K562 (cell line): ENCODE data around the gene GAL. TPM values are rescaled to one million over a fixed set of nuclear protein-coding genes. Genes with fewer than 3 reads are reported as not detected.

Experiments
- CTBP1 ChIP-seq: fragments of 450-650 bp; IDR thresholded peaks from 2 replicates; pipeline ENCODE4 v1.6.1; 2016; ENCODE audit warnings: borderline replicate concordance
- EP400 ChIP-seq: fragments of 450-650 bp; IDR thresholded peaks from 2 replicates; pipeline ENCODE4 v1.6.1; 2017; ENCODE audit warnings: antibody characterized with exemption, mild to moderate bottlenecking, moderate library complexity
- L3MBTL2 ChIP-seq: fragments of 450-650 bp; IDR thresholded peaks from 2 replicates; pipeline ENCODE4 v1.6.1; 2016; ENCODE audit warnings: mild to moderate bottlenecking, moderate library complexity
- NR3C1 ChIP-seq: sonication (generic); formaldehyde crosslinking; IDR thresholded peaks from 2 replicates; pipeline ENCODE4 v1.8.1; 2022; ENCODE audit warnings: missing genetic modification reagents
- TBP ChIP-seq: optimal IDR thresholded peaks from 2 replicates; pipeline ENCODE3; 2011; ENCODE audit warnings: low read depth, low read length, improper control_type of control experiment
- ZBTB40 ChIP-seq, 2 experiments: fragments of 450-650 bp in 1 of 2; sonication (generic) in 1 of 2; formaldehyde crosslinking in 1 of 2; IDR thresholded peaks; 2 replicates each; pipeline versions ENCODE4 v1.7.1 to v1.9.0; 2016 to 2022; ENCODE audit warnings: inconsistent platforms in 1 of 2, mild to moderate bottlenecking in 1 of 2, missing genetic modification reagents in 1 of 2
- polyA plus RNA-seq, 8 experiments: library from polyadenylated mRNA; depleted of rRNA in 4 of 8; stranded (reverse) in 5 of 8; unstranded in 3 of 8; fragments of >200 nt; fragmentation: Nextera tagmentation in 2 of 8; fragmentation: Illumina TruSeq in 1 of 8; extraction: Ambion mirVana in 2 of 8; extraction: Trizol in 1 of 8; gene quantifications; 2 replicates each; pipeline versions ENCODE4 v1.2.1 to v1.2.3, GENCODE V29; 2011 to 2014; ENCODE audit warnings: inconsistent platforms in 1 of 8, missing spikeins in 1 of 8
- total RNA-seq, 7 experiments: library from RNA; depleted of rRNA in 6 of 7; stranded (reverse); fragments of >200 nt in 6 of 7; fragmentation: Illumina TruSeq in 2 of 7; extraction: Trizol in 2 of 7; gene quantifications; 2 replicates each; pipeline versions ENCODE4 v1.2.1 to v1.2.3, GENCODE V29; 2011 to 2021; ENCODE audit warnings: low replicate concordance in 1 of 7
- TF ChIP-seq, protein P1 (sequence below), 3 experiments: IDR thresholded peaks in 2 of 3; conservative IDR thresholded peaks in 1 of 3; 2 replicates each; pipeline ENCODE4 v1.5.1; 2011 to 2012; ENCODE audit warnings: low read length in 3 of 3, mild to moderate bottlenecking in 3 of 3, control low read depth in 2 of 3, improper control_type of control experiment in 1 of 3, inconsistent platforms in 1 of 3, low read depth in 1 of 3, mixed read lengths in 1 of 3, moderate library complexity in 1 of 3; ENCODE audit not compliant: insufficient read depth in 2 of 3
- TF ChIP-seq, protein P2 (sequence below): sonication (generic); formaldehyde crosslinking; IDR thresholded peaks from 2 replicates; pipeline ENCODE4 v1.9.0; 2022; ENCODE audit warnings: mild to moderate bottlenecking, missing genetic modification reagents
- TF ChIP-seq, protein P3 (sequence below): fragments of 200-800 bp; sonication (Bioruptor generic); IDR thresholded peaks from 2 replicates; pipeline ENCODE4 v1.6.1; 2017; ENCODE audit warnings: missing genetic modification characterization, missing compliant biosample characterization
- TF ChIP-seq, protein P4 (sequence below): fragments of 450-650 bp; IDR thresholded peaks from one replicate; pipeline ENCODE4 v1.6.1; 2018; ENCODE audit warnings: mild to moderate bottlenecking, moderate library complexity; ENCODE audit not compliant: partially characterized antibody
- TF ChIP-seq, protein P5 (sequence below), 2 experiments: fragments of 250-450 bp in 1 of 2; fragments of 450-650 bp in 1 of 2; sonication (Bioruptor Pico) in 1 of 2; IDR thresholded peaks; 2 replicates each; pipeline versions ENCODE4 v1.6.1 to v1.8.0; 2016 to 2021; ENCODE audit warnings: mild to moderate bottlenecking in 2 of 2, moderate library complexity in 2 of 2, missing compliant biosample characterization in 1 of 2, missing genetic modification characterization in 1 of 2

The GAL gene
- total and polyA plus RNA-seq, 9 of the 15 experiments (the other 6 are each of a cell fraction or from before 2014, with no cell fraction given) = 10.6 to 119 (median 36.3) TPM

GRCh38 chr11:68704887-68705286 lies 20.5 kb downstream of the GAL start (continued):
- TF ChIP-seq, protein P1, sequence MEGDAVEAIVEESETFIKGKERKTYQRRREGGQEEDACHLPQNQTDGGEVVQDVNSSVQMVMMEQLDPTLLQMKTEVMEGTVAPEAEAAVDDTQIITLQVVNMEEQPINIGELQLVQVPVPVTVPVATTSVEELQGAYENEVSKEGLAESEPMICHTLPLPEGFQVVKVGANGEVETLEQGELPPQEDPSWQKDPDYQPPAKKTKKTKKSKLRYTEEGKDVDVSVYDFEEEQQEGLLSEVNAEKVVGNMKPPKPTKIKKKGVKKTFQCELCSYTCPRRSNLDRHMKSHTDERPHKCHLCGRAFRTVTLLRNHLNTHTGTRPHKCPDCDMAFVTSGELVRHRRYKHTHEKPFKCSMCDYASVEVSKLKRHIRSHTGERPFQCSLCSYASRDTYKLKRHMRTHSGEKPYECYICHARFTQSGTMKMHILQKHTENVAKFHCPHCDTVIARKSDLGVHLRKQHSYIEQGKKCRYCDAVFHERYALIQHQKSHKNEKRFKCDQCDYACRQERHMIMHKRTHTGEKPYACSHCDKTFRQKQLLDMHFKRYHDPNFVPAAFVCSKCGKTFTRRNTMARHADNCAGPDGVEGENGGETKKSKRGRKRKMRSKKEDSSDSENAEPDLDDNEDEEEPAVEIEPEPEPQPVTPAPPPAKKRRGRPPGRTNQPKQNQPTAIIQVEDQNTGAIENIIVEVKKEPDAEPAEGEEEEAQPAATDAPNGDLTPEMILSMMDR (IDR thresholded peaks at IDR 0.05 in 2 of 3, conservative IDR thresholded peaks at IDR 0.05 in 1 of 3; ENCODE audit: insufficient read depth in 2 of 3, low read depth in 1 of 3, low read length in 3 of 3) = peak; percentile 23 to 39 (median 38); a peak in 4 of 6 replicates
- TF ChIP-seq, protein P2, sequence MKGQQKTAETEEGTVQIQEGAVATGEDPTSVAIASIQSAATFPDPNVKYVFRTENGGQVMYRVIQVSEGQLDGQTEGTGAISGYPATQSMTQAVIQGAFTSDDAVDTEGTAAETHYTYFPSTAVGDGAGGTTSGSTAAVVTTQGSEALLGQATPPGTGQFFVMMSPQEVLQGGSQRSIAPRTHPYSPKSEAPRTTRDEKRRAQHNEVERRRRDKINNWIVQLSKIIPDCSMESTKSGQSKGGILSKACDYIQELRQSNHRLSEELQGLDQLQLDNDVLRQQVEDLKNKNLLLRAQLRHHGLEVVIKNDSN = no peak
- TF ChIP-seq, protein P3, sequence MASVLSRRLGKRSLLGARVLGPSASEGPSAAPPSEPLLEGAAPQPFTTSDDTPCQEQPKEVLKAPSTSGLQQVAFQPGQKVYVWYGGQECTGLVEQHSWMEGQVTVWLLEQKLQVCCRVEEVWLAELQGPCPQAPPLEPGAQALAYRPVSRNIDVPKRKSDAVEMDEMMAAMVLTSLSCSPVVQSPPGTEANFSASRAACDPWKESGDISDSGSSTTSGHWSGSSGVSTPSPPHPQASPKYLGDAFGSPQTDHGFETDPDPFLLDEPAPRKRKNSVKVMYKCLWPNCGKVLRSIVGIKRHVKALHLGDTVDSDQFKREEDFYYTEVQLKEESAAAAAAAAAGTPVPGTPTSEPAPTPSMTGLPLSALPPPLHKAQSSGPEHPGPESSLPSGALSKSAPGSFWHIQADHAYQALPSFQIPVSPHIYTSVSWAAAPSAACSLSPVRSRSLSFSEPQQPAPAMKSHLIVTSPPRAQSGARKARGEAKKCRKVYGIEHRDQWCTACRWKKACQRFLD = no peak
- TF ChIP-seq, protein P4, sequence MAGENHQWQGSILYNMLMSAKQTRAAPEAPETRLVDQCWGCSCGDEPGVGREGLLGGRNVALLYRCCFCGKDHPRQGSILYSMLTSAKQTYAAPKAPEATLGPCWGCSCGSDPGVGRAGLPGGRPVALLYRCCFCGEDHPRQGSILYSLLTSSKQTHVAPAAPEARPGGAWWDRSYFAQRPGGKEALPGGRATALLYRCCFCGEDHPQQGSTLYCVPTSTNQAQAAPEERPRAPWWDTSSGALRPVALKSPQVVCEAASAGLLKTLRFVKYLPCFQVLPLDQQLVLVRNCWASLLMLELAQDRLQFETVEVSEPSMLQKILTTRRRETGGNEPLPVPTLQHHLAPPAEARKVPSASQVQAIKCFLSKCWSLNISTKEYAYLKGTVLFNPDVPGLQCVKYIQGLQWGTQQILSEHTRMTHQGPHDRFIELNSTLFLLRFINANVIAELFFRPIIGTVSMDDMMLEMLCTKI = no peak
- TF ChIP-seq TBP (no peak), EP400 (no peak), NR3C1 (CRISPR knock-in tag) (no peak), L3MBTL2 (0 out of 2 replicates have a peak, but pooled peaks have one; percentile 17), CTBP1 (peak; percentile 42; the same call in 1 of the 2 replicates), ZBTB40 (IDR thresholded peaks at IDR 0.05) (peak; percentile 19; the same call in 1 of the 2 replicates), ZBTB40 (CRISPR knock-in tag; IDR thresholded peaks at IDR 0.05) (no peak)
- TF ChIP-seq, protein P5, sequence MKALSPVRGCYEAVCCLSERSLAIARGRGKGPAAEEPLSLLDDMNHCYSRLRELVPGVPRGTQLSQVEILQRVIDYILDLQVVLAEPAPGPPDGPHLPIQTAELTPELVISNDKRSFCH (CRISPR knock-in tag; IDR thresholded peaks at IDR 0.05) = no peak
- TF ChIP-seq, protein P5 (tag; IDR thresholded peaks at IDR 0.05) = no peak
